Loucy (cell line): ENCODE measurements around the gene PPP2R2B.

Experiments
- CTCF ChIP-seq: fragments of 200-600 bp; sonication (generic); conservative IDR thresholded peaks from 2 replicates; pipeline ENCODE4 v1.5.1; 2014; ENCODE audit warnings: mild to moderate bottlenecking, antibody characterized with exemption, low read length
- EZH2phosphoT487 ChIP-seq: fragments of 200-600 bp; IDR thresholded peaks from 2 replicates; pipeline ENCODE4 v1.6.1; 2018; ENCODE audit warnings: antibody characterized with exemption, mild to moderate bottlenecking, moderate library complexity, borderline replicate concordance

GRCh38 chr5:146653560-146653959 is 225.0 kb downstream of the PPP2R2B start:
- no peak for TF ChIP-seq CTCF
- TF ChIP-seq EZH2phosphoT487: no peak
